Effector CD4-positive, alpha-beta T cell (primary cell): ENCODE results near the gene ITGB8.

ENCODE experiments used
- DNase-seq: peaks from one replicate; pipeline ENCODE4 v3.0.0-alpha.2; 2020

Gene ITGB8

DNA sequence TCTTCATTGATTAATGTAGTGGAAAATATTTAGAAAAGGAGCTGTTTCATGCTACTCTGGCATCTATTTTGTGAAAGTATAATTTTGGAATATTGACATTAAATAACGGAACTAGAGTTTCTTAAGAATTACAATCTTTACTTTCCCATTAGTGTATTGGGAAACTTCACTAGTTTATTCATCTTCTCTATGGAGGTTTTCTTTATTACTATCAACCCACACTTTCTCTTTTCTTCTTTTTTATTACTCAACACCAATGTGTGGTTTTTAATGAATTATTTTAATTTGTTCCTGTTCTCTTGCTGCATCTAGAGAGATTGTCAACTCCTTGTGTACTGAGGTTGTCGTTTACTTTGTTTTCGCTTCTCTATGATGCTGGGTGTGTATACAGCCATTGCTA lies 20.4 kb upstream of the ITGB8 start:
- no peak for DNase-seq

DNA sequence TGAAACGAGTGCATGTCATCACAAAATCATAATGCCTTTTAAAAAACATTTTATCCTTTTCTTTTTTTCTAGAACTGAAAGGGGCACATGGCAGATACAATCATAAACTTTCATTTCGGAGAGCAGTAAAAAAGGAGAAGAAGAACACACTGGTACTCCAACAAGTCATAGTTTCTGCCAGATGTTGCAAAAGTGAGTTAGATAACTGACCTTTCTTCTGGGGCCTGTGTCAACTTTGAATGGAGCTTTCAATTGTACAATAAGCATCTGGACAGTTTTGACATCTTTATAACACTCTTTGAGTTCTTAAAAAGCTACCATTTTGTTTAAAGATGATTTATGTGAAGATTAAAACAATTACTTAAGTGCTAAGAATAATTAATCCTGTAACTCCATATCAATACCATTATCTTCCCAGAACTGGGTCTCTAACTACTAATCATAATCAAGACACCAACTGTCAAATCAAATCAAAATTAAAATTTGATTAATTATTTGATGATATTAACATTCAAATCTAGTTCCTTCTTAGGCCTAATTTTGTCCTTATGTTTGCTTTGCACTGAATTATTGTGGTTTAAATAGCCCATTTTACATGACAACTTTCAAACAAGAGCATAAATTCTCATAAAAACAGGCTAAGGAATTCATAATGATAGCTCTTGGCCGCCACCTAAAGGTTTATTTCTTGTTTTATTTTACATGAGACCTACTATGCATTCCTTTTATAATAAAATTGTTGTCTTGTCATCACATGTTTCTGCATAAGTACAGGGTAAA lies 19.5 kb upstream of the ITGB8 start:
- no peak for DNase-seq

- DNase-seq: no peak
Measured at GRCh38 chr7:20311743-20312042, 19.0 kb upstream of the ITGB8 start.

DNA sequence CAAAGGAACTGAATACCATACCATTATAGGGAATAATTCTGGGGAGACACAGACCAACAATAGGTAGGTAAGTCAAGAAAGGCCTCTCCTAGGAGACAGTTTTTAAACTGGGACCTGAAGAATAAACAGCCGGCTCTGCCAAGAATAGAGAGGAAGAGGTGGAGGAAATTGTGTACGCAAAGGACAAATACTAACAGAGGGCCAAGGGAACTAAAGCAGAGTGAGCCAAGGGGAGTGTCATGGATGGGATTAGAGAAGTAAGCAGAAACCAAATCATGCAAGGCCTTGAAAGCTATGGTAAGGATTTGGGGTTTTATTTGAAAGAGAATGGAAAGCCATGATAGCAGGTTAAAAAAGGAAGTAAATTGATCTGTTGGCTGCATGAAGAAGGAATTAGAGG lies 18.1 kb upstream of the ITGB8 start:
- no peak for DNase-seq

DNA sequence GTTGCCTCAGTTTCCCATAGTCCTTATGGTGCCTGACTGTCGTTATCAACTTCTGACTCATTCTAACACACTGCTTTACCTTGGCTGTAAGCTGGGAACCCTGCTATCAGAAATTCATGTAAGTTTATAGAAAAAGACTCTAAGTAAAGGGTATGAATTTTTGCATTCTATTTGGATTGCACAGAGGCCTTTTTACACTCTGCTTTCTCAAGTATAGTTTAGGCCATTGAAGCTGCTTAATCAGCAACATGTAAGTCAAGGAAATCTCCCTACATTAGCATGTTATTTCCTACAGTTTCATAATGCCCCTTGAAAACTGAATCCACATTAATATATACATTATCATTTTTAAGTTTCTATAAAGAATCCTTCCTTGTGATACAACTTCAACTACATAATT lies 17.1 kb upstream of the ITGB8 start:
- DNase-seq: no peak

DNA sequence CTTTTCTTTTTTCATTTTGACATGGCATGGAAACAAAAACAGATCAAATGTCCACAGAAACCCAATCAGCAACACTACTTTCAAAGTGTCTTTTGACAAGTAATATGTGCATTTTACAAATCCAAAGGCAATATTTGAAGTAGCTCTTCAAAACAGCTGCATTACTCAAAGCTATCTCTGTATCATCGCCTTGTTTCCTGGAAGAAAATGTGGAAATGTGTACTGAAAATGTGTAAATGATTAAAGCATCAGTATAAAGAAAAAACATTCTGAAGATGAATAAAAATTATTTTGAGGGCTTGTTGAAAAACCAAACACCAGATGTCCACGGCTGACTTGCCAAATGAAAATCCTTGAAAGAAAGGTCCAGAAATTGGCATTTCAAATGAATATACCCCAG lies 16.5 kb upstream of the ITGB8 start:
- no peak for DNase-seq

DNA sequence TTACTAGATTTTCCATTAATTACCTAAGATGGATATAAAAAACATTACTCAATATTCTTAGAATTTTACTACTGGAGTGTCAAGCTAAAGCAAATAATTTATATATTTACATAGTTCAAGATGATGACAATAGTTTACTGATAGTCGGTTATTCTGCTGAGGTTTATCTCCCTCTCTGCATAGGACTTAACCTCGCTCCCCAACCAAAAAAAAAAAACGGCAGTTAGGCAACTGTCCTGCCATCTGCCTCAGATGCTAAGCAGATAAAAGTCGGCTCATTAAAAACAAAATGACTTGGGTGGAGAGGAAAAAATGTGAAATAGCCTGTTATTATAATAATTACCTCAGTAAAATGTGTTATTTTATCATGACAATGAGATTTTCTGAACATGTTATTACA lies 14.0 kb upstream of the ITGB8 start:
- DNase-seq: no peak

GRCh38 chr7:20317413-20317812 lies 13.3 kb upstream of the ITGB8 start:
- DNase-seq: no peak

DNA sequence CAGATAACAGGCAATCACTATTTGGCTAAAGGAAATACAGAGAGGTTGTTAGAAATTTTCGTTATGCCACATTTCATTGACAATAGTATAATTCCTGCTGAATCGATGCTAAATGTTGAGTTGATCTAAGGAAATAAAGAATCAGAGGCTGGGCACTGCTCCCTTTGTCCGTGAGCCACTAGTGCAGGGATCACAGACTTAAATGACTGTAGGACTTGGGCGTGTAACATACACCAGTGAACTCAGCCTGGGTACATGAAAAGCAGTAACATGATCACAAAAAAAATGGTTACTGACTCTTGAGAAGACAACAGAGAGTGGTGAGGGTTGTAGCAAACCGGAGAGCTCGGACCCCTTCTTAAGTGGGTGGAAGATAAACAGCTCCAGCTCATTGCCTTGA lies 11.8 kb upstream of the ITGB8 start:
- DNase-seq: no peak

DNA sequence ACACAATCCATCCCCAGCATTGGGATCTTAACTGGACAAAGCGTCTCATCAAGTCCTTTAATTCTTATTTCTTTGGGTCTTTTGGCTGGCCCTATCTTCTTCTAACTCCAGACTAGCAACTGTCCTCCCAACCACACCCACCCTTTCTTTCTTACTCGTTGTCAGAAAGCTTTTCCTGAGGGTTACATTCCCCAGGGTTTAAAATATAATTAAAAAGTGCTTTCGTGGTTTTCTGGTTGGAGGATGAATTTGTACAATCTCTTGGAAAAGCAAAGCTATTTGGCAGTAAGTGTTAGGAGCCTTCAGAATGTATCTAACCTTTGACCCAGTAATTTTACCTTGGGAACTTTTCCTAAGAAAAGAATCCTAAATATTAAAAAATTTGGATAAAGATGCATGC lies 10.4 kb upstream of the ITGB8 start:
- DNase-seq: no peak

- no peak for DNase-seq
Measured at GRCh38 chr7:20320786-20321185, 9.9 kb upstream of the ITGB8 start.

GRCh38 chr7:20323595-20323994 lies 7.1 kb upstream of the ITGB8 start:
- DNase-seq: no peak

DNA sequence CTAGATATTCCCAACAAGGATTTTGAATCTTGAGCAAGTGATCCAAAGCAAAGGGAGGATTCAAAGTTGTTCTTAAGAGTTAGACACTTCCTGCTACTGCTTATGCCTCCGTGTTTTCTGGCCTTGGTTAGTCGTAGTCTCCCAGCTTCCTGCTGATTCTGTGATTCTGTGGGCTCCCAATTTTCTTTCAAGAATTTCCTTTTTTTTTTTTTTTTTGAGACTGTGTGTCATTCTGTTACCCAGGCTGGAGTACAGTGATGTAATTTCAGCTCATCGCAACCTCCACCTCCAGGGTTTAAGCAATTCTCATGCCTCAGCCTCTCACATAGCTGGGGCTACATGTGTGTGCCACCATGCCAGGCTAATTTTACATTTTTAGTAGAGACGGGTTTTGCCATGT lies 4.4 kb upstream of the ITGB8 start:
- DNase-seq: no peak

DNA sequence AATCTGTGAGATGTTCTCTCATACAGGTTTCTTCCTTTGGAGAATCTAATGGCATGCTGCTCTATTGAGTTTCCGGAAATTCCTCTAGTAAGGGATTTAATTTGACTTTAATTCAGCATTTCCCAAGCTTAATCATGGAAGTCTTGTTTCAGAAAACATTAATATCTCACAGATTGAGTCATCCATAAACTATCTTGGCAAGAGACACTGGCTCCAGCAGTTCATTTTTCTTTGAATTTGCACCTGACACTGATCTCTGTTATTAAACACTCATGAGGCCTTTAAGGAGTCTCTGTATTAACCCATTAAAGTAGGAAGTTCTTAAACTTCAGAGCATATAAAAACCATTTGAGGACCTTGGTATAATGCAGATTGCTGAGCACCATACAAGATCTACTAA lies 3.6 kb upstream of the ITGB8 start:
- no peak for DNase-seq

DNA sequence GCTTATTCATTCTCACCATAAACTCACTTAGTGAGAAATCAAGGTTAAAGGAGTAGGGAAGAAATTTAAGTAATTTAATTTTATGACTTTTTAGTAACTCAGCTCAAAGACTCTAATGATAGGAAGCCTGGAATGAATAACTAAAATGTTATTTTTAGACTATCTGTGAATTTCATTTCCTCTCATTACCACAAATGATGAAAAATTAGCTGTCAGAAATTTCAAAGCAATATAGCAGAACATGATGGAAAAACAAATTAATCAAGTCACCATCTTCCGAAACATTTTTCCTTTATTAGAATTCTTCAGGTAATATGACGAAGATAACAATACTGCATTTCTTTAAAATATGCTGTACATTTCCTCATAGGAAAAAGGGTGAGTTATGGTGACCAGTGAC lies 2.7 kb upstream of the ITGB8 start:
- no peak for DNase-seq

- no peak for DNase-seq
Measured at GRCh38 chr7:20328692-20329091, 2.0 kb upstream of the ITGB8 start.

GRCh38 chr7:20329389-20330238 lies 1.1 kb upstream of the ITGB8 start:
- no peak for DNase-seq

- no peak for DNase-seq
Measured at GRCh38 chr7:20330928-20331909, 519 bp downstream of the ITGB8 start.

- no peak for DNase-seq
Measured at GRCh38 chr7:20331910-20332813, 1.5 kb downstream of the ITGB8 start.

DNA sequence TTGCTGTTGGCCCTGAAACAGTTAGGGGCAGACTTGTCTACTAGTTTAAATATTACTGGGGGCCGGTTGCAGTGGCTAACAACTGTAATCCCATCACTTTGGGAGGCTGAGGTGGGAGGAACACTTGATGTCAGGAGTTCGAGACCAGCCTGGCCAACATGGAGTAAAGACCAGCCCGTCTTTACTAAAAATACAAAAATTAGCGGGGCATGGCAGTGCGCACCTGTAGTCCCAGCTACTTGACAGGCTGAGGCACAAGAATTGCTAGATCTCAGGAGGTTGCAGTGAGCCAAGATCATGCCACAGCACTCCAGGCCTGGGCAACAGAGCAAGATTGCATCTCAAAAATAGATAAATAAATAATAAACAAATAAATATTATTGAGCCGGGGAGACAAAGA lies 7.6 kb downstream of the ITGB8 start:
- no peak for DNase-seq

DNA sequence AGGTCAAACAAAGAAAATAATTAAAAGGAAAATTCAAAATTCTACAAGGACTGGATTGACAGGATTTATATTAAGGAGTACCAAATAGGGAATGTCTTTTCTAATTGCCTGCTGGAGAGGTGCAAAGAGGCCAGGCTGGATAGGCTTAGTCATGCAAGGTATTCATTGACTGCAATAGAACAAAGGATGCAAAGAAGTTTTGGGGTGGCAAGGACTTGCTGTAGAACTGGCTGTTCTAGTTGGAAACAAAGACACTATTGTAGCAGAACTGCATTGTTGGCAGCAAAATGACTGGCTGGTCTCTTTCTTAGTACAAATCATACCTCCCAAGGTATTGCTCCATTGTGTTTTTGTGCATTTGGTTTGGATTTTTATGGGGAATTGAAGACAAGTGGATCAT lies 10.1 kb downstream of the ITGB8 start:
- DNase-seq: no peak

- no peak for DNase-seq
Measured at GRCh38 chr7:20343205-20343604, 12.5 kb downstream of the ITGB8 start.
